ENCODE results near the gene RIT1. TPM values are rescaled to one million over a fixed set of nuclear protein-coding genes. Genes with fewer than 3 reads are reported as not detected.

Gene RIT1
- total and polyA plus RNA-seq, 2 of the 8 experiments (the other 6 are each of a cell fraction or from before 2014, with no cell fraction given): 25.3 to 26.8 TPM

DNA sequence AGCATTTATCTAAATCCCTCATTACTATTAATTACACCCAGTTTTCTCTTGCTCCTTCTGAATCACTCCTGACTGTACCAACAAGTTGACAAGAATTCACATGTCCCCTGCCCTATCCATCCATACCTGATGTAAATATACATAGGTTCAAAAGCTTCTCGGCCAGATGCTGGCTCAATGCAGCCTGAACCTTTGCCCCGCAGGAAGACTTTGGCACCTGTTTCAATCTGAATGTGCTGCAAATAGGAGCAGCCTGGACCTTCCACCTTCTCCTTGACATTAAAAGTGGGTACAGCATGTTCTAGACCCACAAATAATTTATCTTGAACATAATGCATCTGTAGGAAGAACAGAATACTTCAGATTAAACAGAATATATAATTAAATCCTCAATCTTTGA is 14.4 kb upstream of the RIT1 start:
- Histone ChIP-seq H2BK20ac (ENCODE audit: low read length) (no peak overlapping the region), H3K9me3 (ENCODE audit: insufficient read depth in 2 of 2, low read depth in 1 of 2, low read length in 1 of 2) (no peaks in the 10 kb centered on the region), H2BK5ac (ENCODE audit: low read depth, low read length) (no peak overlapping the region), H3K56ac (replicated peaks; ENCODE audit: insufficient read length, low read depth, low read length) (no peak overlapping the region), H3K4me2 (ENCODE audit: insufficient read depth in 1 of 2, low read depth in 2 of 2, low read length in 2 of 2) (no peak overlapping the region), H3K23ac (ENCODE audit: insufficient read length) (no peak overlapping the region), H3K79me1 (ENCODE audit: low read depth, low read length) (no peaks in the 10 kb centered on the region; the same call in 1 of the 2 replicates), H3K36me3 (ENCODE audit: control insufficient read depth in 2 of 4, insufficient read depth in 4 of 4, low read length in 3 of 4) (peaks cover 56 to 99% (median 84%) of the 10 kb centered on the region in 4 experiments), H2AFZ (ENCODE audit: low read length) (no peak overlapping the region), H3K23me2 (ENCODE audit: low read depth, low read length) (no peaks in the 10 kb centered on the region; the same call in 1 of the 2 replicates), H4K5ac (ENCODE audit: insufficient read length, low read depth, low read length) (no peak overlapping the region), H3K4ac (replicated peaks; ENCODE audit: insufficient read length, low read depth, low read length) (no peak overlapping the region), H3K27me3 (replicated peaks in 1 of 4; ENCODE audit: control insufficient read depth in 3 of 4, extremely low read depth in 1 of 4, insufficient read depth in 3 of 4, low read length in 3 of 4) (no peaks in the 10 kb centered on the region), H3K79me2 (ENCODE audit: control insufficient read depth in 1 of 2, insufficient read depth in 2 of 2, low read length in 2 of 2) (peaks cover 0 to 14% of the 10 kb centered on the region in 2 experiments; a peak in 2 of 4 replicates), H4K91ac (replicated peaks; ENCODE audit: insufficient read length, low read length) (no peak overlapping the region), H4K8ac (ENCODE audit: extremely low read depth, insufficient read depth, low read length) (no peak overlapping the region), H3K4me1 (replicated peaks in 1 of 4; ENCODE audit: control insufficient read depth in 3 of 4, insufficient read depth in 4 of 4, low read length in 3 of 4) (no peaks in the 10 kb centered on the region), H2BK15ac (ENCODE audit: low read length) (no peak overlapping the region), H2BK12ac (ENCODE audit: low read depth, low read length) (no peak overlapping the region), H2BK120ac (replicated peaks; ENCODE audit: low read depth, low read length) (no peak overlapping the region), H2AK5ac (ENCODE audit: low read depth, low read length) (no peak overlapping the region), H3K18ac (ENCODE audit: extremely low read depth, low read length) (no peak overlapping the region), H4K20me1 (replicated peaks in 1 of 2; ENCODE audit: control insufficient read depth in 1 of 2, insufficient read depth in 2 of 2, low read length in 2 of 2) (peaks cover 1 to 17% of the 10 kb centered on the region in 2 experiments), H3K14ac (ENCODE audit: insufficient read length) (no peak overlapping the region), H3K9ac (replicated peaks in 1 of 4; ENCODE audit: extremely low read depth in 1 of 4, low read depth in 3 of 4, low read length in 3 of 4) (no peak overlapping the region), H3K27ac (ENCODE audit: low read depth, low read length) (no peak overlapping the region), H3K4me3 (ENCODE audit: extremely low read depth in 1 of 4, insufficient read depth in 2 of 4, low read depth in 3 of 4, low read length in 4 of 4) (no peak overlapping the region)
- FAIRE-seq (no peak), DNase-seq (ENCODE audit: low read depth in 1 of 2, low spot score in 2 of 2) (no peak)
- POLR2A ChIA-PET (ENCODE audit: partially characterized antibody): interaction anchor here (0.7 to 9.2 kb wide), 3 partner anchors 9 to 19 kb away, joined by 3 to 60 read pairs (median 5); partner anchors contain the start of gene KHDC4
- CTCF ChIA-PET (ENCODE audit: partially characterized antibody): interaction anchor here (0.7 to 0.9 kb wide), 2 partner anchors 41 to 94 kb away, joined by 3 read pairs; no protein-coding TSS in a partner anchor
- 97% methylated on average over 2 of the region's 2 CpGs; no CpG with 5 or more reads in 1 of the 2 experiments for WGBS, 2 experiments (ENCODE audit: extremely low coverage in 1 of 2, insufficient coverage in 1 of 2, insufficient read length in 1 of 2, insufficient replicate concordance in 2 of 2, low coverage in 1 of 2, low lambda C conversion rate in 2 of 2, missing lambda C conversion rate in 1 of 2)
- TF ChIP-seq ZNF274 (IDR thresholded peaks at IDR 0.05; ENCODE audit: borderline replicate concordance, extremely low read depth, low read length) (no peak), TAF1 (IDR thresholded peaks at IDR 0.05; ENCODE audit: low read depth, low read length) (no peak), CTBP2 (IDR thresholded peaks at IDR 0.05; ENCODE audit: borderline replicate concordance, insufficient read depth, insufficient read length, low read length) (no peak), EZH2 (IDR thresholded peaks at IDR 0.05; ENCODE audit: low read depth, low read length, severe bottlenecking) (no peak), TCF12 (IDR thresholded peaks at IDR 0.05; ENCODE audit: low read depth, low read length) (no peak)
